ENCODE data around the gene HOGA1. TPM values are rescaled to one million over a fixed set of nuclear protein-coding genes. Genes with fewer than 3 reads are reported as not detected.

The HOGA1 gene
- total and polyA plus RNA-seq, 2 experiments from 2014 or later: 0.15 TPM; not detected in 1

DNA sequence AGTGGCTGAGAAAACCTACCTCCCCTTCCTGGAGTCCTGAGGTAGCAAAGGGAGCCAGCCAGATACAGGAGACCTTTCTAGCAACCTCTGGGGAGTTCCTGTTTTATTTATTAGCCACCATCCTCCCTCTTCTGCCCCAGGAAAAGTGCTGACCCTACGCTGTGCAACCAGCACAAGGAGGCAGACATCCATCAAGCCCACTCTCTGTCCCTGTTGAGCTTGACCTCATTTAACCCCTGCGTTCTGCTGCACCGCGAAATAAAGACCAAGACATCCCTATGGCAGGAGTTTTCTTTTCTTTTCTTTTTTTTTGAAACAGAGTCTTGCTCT, 37.0 kb upstream of the HOGA1 start:
- H4K20me1 ChIP-seq (replicated peaks; ENCODE audit: insufficient read depth): no peaks in the 10 kb centered on the region
- no peaks in the 10 kb centered on the region; the same call in none of the 2 replicates for H3K79me2 ChIP-seq (replicated peaks; ENCODE audit: insufficient read depth)
- no peaks in the 10 kb centered on the region for H3K9me2 ChIP-seq (ENCODE audit: insufficient read depth)
- no peaks in the 10 kb centered on the region for H3K9me3 Mint-ChIP-seq
- no peaks in the 10 kb centered on the region for H3K36me3 Mint-ChIP-seq (ENCODE audit: low read depth)
- no peaks in the 10 kb centered on the region for H3K27me3 ChIP-seq (ENCODE audit: insufficient read depth)
- ATAC-seq (no peak), DNase-seq (ENCODE audit: low spot score) (no peak)
- no peak overlapping the region for H2AFZ ChIP-seq
- H3K4me3 Mint-ChIP-seq: no peak overlapping the region
- peaks cover 10% of the 10 kb centered on the region for H3K27me3 Mint-ChIP-seq (ENCODE audit: insufficient read depth, low read depth, poor library complexity)
- H3K4me1 ChIP-seq (ENCODE audit: insufficient read depth): peaks cover 16% of the 10 kb centered on the region
- peaks cover 39% of the 10 kb centered on the region for H3K4me1 Mint-ChIP-seq
- no peak overlapping the region for H3K4me2 ChIP-seq
- H3K27ac Mint-ChIP-seq: no peak overlapping the region
- 0 out of 2 replicates have a peak, but pooled peaks cover 3% of the 10 kb centered on the region for H3F3A ChIP-seq (replicated peaks; ENCODE audit: low read depth)
- no peak overlapping the region for H3K4me3 ChIP-seq
- no peak overlapping the region for H3K27ac ChIP-seq (ENCODE audit: low read depth)
- H3K36me3 ChIP-seq (ENCODE audit: insufficient read depth): no peaks in the 10 kb centered on the region
- TF ChIP-seq EZH2phosphoT487 (IDR thresholded peaks at IDR 0.05; ENCODE audit: unreplicated experiment): no peak
- TF ChIP-seq, protein P1, sequence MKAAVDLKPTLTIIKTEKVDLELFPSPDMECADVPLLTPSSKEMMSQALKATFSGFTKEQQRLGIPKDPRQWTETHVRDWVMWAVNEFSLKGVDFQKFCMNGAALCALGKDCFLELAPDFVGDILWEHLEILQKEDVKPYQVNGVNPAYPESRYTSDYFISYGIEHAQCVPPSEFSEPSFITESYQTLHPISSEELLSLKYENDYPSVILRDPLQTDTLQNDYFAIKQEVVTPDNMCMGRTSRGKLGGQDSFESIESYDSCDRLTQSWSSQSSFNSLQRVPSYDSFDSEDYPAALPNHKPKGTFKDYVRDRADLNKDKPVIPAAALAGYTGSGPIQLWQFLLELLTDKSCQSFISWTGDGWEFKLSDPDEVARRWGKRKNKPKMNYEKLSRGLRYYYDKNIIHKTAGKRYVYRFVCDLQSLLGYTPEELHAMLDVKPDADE (IDR thresholded peaks at IDR 0.05): no peak
- TF ChIP-seq, protein P2, sequence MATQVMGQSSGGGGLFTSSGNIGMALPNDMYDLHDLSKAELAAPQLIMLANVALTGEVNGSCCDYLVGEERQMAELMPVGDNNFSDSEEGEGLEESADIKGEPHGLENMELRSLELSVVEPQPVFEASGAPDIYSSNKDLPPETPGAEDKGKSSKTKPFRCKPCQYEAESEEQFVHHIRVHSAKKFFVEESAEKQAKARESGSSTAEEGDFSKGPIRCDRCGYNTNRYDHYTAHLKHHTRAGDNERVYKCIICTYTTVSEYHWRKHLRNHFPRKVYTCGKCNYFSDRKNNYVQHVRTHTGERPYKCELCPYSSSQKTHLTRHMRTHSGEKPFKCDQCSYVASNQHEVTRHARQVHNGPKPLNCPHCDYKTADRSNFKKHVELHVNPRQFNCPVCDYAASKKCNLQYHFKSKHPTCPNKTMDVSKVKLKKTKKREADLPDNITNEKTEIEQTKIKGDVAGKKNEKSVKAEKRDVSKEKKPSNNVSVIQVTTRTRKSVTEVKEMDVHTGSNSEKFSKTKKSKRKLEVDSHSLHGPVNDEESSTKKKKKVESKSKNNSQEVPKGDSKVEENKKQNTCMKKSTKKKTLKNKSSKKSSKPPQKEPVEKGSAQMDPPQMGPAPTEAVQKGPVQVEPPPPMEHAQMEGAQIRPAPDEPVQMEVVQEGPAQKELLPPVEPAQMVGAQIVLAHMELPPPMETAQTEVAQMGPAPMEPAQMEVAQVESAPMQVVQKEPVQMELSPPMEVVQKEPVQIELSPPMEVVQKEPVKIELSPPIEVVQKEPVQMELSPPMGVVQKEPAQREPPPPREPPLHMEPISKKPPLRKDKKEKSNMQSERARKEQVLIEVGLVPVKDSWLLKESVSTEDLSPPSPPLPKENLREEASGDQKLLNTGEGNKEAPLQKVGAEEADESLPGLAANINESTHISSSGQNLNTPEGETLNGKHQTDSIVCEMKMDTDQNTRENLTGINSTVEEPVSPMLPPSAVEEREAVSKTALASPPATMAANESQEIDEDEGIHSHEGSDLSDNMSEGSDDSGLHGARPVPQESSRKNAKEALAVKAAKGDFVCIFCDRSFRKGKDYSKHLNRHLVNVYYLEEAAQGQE (IDR thresholded peaks at IDR 0.05; ENCODE audit: unreplicated experiment): no peak
- TF ChIP-seq EZH2 (IDR thresholded peaks at IDR 0.05; ENCODE audit: low read depth, unreplicated experiment): no peak
- TF ChIP-seq, protein P3, sequence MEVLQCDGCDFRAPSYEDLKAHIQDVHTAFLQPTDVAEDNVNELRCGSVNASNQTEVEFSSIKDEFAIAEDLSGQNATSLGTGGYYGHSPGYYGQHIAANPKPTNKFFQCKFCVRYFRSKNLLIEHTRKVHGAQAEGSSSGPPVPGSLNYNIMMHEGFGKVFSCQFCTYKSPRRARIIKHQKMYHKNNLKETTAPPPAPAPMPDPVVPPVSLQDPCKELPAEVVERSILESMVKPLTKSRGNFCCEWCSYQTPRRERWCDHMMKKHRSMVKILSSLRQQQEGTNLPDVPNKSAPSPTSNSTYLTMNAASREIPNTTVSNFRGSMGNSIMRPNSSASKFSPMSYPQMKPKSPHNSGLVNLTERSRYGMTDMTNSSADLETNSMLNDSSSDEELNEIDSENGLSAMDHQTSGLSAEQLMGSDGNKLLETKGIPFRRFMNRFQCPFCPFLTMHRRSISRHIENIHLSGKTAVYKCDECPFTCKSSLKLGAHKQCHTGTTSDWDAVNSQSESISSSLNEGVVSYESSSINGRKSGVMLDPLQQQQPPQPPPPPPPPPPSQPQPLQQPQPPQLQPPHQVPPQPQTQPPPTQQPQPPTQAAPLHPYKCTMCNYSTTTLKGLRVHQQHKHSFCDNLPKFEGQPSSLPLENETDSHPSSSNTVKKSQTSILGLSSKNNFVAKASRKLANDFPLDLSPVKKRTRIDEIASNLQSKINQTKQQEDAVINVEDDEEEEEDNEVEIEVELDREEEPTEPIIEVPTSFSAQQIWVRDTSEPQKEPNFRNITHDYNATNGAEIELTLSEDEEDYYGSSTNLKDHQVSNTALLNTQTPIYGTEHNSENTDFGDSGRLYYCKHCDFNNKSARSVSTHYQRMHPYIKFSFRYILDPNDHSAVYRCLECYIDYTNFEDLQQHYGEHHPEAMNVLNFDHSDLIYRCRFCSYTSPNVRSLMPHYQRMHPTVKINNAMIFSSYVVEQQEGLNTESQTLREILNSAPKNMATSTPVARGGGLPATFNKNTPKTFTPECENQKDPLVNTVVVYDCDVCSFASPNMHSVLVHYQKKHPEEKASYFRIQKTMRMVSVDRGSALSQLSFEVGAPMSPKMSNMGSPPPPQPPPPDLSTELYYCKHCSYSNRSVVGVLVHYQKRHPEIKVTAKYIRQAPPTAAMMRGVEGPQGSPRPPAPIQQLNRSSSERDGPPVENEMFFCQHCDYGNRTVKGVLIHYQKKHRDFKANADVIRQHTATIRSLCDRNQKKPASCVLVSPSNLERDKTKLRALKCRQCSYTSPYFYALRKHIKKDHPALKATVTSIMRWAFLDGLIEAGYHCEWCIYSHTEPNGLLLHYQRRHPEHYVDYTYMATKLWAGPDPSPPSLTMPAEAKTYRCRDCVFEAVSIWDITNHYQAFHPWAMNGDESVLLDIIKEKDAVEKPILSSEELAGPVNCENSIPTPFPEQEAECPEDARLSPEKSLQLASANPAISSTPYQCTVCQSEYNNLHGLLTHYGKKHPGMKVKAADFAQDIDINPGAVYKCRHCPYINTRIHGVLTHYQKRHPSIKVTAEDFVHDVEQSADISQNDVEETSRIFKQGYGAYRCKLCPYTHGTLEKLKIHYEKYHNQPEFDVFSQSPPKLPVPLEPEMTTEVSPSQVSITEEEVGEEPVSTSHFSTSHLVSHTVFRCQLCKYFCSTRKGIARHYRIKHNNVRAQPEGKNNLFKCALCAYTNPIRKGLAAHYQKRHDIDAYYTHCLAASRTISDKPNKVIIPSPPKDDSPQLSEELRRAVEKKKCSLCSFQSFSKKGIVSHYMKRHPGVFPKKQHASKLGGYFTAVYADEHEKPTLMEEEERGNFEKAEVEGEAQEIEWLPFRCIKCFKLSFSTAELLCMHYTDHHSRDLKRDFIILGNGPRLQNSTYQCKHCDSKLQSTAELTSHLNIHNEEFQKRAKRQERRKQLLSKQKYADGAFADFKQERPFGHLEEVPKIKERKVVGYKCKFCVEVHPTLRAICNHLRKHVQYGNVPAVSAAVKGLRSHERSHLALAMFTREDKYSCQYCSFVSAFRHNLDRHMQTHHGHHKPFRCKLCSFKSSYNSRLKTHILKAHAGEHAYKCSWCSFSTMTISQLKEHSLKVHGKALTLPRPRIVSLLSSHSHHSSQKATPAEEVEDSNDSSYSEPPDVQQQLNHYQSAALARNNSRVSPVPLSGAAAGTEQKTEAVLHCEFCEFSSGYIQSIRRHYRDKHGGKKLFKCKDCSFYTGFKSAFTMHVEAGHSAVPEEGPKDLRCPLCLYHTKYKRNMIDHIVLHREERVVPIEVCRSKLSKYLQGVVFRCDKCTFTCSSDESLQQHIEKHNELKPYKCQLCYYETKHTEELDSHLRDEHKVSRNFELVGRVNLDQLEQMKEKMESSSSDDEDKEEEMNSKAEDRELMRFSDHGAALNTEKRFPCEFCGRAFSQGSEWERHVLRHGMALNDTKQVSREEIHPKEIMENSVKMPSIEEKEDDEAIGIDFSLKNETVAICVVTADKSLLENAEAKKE (CRISPR knock-in tag; IDR thresholded peaks at IDR 0.05): no peak
- no peak for TF ChIP-seq JUNB (IDR thresholded peaks at IDR 0.05; ENCODE audit: unreplicated experiment)
- TF ChIP-seq STAT1 (IDR thresholded peaks at IDR 0.05; ENCODE audit: unreplicated experiment): no peak
- no peak for TF ChIP-seq POLR2AphosphoS5 (IDR thresholded peaks at IDR 0.05; ENCODE audit: low read depth)
- TF ChIP-seq ZNF114 (CRISPR knock-in tag; IDR thresholded peaks at IDR 0.05): no peak
- no peak for TF ChIP-seq CREB1 (CRISPR knock-in tag; IDR thresholded peaks at IDR 0.05; ENCODE audit: low read depth)
- TF ChIP-seq NANOG (IDR thresholded peaks at IDR 0.05; ENCODE audit: borderline replicate concordance): no peak
- no peak for TF ChIP-seq ZNF331 (CRISPR knock-in tag; IDR thresholded peaks at IDR 0.05; ENCODE audit: low read depth)
- TF ChIP-seq, protein P4, sequence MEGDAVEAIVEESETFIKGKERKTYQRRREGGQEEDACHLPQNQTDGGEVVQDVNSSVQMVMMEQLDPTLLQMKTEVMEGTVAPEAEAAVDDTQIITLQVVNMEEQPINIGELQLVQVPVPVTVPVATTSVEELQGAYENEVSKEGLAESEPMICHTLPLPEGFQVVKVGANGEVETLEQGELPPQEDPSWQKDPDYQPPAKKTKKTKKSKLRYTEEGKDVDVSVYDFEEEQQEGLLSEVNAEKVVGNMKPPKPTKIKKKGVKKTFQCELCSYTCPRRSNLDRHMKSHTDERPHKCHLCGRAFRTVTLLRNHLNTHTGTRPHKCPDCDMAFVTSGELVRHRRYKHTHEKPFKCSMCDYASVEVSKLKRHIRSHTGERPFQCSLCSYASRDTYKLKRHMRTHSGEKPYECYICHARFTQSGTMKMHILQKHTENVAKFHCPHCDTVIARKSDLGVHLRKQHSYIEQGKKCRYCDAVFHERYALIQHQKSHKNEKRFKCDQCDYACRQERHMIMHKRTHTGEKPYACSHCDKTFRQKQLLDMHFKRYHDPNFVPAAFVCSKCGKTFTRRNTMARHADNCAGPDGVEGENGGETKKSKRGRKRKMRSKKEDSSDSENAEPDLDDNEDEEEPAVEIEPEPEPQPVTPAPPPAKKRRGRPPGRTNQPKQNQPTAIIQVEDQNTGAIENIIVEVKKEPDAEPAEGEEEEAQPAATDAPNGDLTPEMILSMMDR (conservative IDR thresholded peaks at IDR 0.05; ENCODE audit: low read depth in 2 of 2): no peak

Data from GM23338 (cell line).